GM12878 (cell line): ENCODE data around the gene FAM187B. TPM values are rescaled to one million over a fixed set of nuclear protein-coding genes. Genes with fewer than 3 reads are reported as not detected.

ENCODE experiments used
- CBFB ChIP-seq: IDR thresholded peaks from 2 replicates; pipeline ENCODE4 v1.6.1; 2016; ENCODE audit warnings: antibody characterized with exemption, low read depth
- E2F8 ChIP-seq: fragments of 450-650 bp; IDR thresholded peaks from 2 replicates; pipeline ENCODE4 v1.6.1; 2018; ENCODE audit warnings: mild to moderate bottlenecking, low read depth, moderate library complexity; ENCODE audit not compliant: partially characterized antibody
- HDAC2 ChIP-seq: fragments of 200-600 bp; sonication (generic); IDR thresholded peaks from 2 replicates; pipeline ENCODE4 v1.6.1; 2017
- HDAC6 ChIP-seq: fragments of 200-600 bp; sonication (generic); IDR thresholded peaks from one replicate; pipeline ENCODE4 v1.8.0; 2017; ENCODE audit warnings: antibody characterized with exemption; ENCODE audit not compliant: unreplicated experiment
- MEF2B ChIP-seq: fragments of 450-650 bp; IDR thresholded peaks from 2 replicates; pipeline ENCODE4 v1.6.1; 2018; ENCODE audit warnings: mild to moderate bottlenecking, moderate library complexity; ENCODE audit not compliant: partially characterized antibody, poor library complexity, severe bottlenecking
- MYC ChIP-seq: IDR thresholded peaks from 2 replicates; pipeline ENCODE4 v1.6.1; 2011; ENCODE audit warnings: mild to moderate bottlenecking, low read length, moderate library complexity, inconsistent platforms; ENCODE audit not compliant: insufficient read depth, insufficient replicate concordance, insufficient read length, severe bottlenecking
- NFXL1 ChIP-seq: fragments of 450-650 bp; IDR thresholded peaks from 2 replicates; pipeline ENCODE4 v1.6.1; 2017; ENCODE audit warnings: antibody characterized with exemption, mild to moderate bottlenecking, borderline replicate concordance
- NFYB ChIP-seq: IDR thresholded peaks from 2 replicates; pipeline ENCODE4 v1.6.1; 2011; ENCODE audit warnings: low read depth, mild to moderate bottlenecking, low read length, improper control_type of control experiment, moderate library complexity; ENCODE audit not compliant: insufficient read depth
- NRF1 ChIP-seq: conservative IDR thresholded peaks from 2 replicates; pipeline ENCODE4 v1.6.1; 2011; ENCODE audit warnings: mild to moderate bottlenecking, low read depth, low read length, improper control_type of control experiment
- RAD21 ChIP-seq: IDR thresholded peaks from 2 replicates; pipeline ENCODE4 v1.6.1; 2011; ENCODE audit warnings: mild to moderate bottlenecking, low read depth, low read length, moderate library complexity; ENCODE audit not compliant: insufficient read depth
- SMAD5 ChIP-seq: IDR thresholded peaks from 2 replicates; pipeline ENCODE4 v1.6.1; 2016; ENCODE audit warnings: antibody characterized with exemption, low read depth
- YY1 ChIP-seq: IDR thresholded peaks from 2 replicates; pipeline ENCODE4 v1.6.1; 2011; ENCODE audit warnings: low read depth, mild to moderate bottlenecking, low read length
- ZBTB40 ChIP-seq: fragments of 450-650 bp; IDR thresholded peaks from 2 replicates; pipeline ENCODE4 v1.6.1; 2016; ENCODE audit warnings: mild to moderate bottlenecking, moderate library complexity, borderline replicate concordance
- ZNF217 ChIP-seq: fragments of 450-650 bp; IDR thresholded peaks from 2 replicates; pipeline ENCODE4 v1.6.1; 2017; ENCODE audit warnings: antibody characterized with exemption, mild to moderate bottlenecking
- polyA plus RNA-seq, 11 experiments: library from polyadenylated mRNA; depleted of rRNA in 4 of 11; unstranded in 6 of 11; stranded (reverse) in 5 of 11; fragments of >200 nt; fragmentation: Nextera tagmentation in 4 of 11; fragmentation: Illumina TruSeq in 1 of 11; extraction: Ambion mirVana in 4 of 11; extraction: Trizol in 1 of 11; gene quantifications; 1 replicate in 1 of 11; 2 replicates in 10 of 11; pipeline versions ENCODE4 v1.2.1 to v1.2.3, GENCODE V29; 2011 to 2016; ENCODE audit warnings: inconsistent platforms in 2 of 11, missing spikeins in 2 of 11, low read depth in 1 of 11
- total RNA-seq, 4 experiments: library from RNA; depleted of rRNA in 3 of 4; stranded (reverse); fragments of >200 nt in 3 of 4; fragmentation: Illumina TruSeq in 1 of 4; extraction: Trizol in 1 of 4; gene quantifications; 2 replicates each; pipeline versions ENCODE4 v1.2.1 to v1.2.3, GENCODE V29; 2013 to 2021
- TF ChIP-seq, protein P1 (sequence below): IDR thresholded peaks from 2 replicates; pipeline ENCODE4 v1.6.1; 2011; ENCODE audit warnings: borderline replicate concordance, low read depth, mild to moderate bottlenecking, moderate library complexity, low read length; ENCODE audit not compliant: insufficient read depth, poor library complexity, severe bottlenecking
- TF ChIP-seq, protein P2 (sequence below): fragments of 450-650 bp; IDR thresholded peaks from 2 replicates; pipeline ENCODE4 v1.6.1; 2016; ENCODE audit warnings: mild to moderate bottlenecking
- TF ChIP-seq, protein P3 (sequence below): fragments of 450-650 bp; conservative IDR thresholded peaks from 2 replicates; pipeline ENCODE4 v1.6.1; 2017; ENCODE audit warnings: mild to moderate bottlenecking, moderate library complexity

The FAM187B gene
- total and polyA plus RNA-seq, 10 of the 15 experiments (the other 5 are each of a cell fraction or from before 2014, with no cell fraction given), result 0.05 TPM; not detected in 9

GRCh38 chr19:35267818-35268535 is 39.4 kb upstream of the FAM187B start (continued):
- TF ChIP-seq, protein P1, sequence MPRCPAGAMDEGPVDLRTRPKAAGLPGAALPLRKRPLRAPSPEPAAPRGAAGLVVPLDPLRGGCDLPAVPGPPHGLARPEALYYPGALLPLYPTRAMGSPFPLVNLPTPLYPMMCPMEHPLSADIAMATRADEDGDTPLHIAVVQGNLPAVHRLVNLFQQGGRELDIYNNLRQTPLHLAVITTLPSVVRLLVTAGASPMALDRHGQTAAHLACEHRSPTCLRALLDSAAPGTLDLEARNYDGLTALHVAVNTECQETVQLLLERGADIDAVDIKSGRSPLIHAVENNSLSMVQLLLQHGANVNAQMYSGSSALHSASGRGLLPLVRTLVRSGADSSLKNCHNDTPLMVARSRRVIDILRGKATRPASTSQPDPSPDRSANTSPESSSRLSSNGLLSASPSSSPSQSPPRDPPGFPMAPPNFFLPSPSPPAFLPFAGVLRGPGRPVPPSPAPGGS, result peak; percentile 45
- no peak for TF ChIP-seq ZNF217
- no peak for TF ChIP-seq NFYB
- no peak for TF ChIP-seq E2F8
- no peak for TF ChIP-seq SMAD5
- no peak for TF ChIP-seq HDAC2
- TF ChIP-seq NRF1, result peak; percentile 64
- TF ChIP-seq, protein P2, sequence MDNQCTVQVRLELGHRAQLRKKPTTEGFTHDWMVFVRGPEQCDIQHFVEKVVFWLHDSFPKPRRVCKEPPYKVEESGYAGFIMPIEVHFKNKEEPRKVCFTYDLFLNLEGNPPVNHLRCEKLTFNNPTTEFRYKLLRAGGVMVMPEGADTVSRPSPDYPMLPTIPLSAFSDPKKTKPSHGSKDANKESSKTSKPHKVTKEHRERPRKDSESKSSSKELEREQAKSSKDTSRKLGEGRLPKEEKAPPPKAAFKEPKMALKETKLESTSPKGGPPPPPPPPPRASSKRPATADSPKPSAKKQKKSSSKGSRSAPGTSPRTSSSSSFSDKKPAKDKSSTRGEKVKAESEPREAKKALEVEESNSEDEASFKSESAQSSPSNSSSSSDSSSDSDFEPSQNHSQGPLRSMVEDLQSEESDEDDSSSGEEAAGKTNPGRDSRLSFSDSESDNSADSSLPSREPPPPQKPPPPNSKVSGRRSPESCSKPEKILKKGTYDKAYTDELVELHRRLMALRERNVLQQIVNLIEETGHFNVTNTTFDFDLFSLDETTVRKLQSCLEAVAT, result 0 out of 2 replicates have a peak, but pooled peaks have one; percentile 43
- TF ChIP-seq, protein P3, sequence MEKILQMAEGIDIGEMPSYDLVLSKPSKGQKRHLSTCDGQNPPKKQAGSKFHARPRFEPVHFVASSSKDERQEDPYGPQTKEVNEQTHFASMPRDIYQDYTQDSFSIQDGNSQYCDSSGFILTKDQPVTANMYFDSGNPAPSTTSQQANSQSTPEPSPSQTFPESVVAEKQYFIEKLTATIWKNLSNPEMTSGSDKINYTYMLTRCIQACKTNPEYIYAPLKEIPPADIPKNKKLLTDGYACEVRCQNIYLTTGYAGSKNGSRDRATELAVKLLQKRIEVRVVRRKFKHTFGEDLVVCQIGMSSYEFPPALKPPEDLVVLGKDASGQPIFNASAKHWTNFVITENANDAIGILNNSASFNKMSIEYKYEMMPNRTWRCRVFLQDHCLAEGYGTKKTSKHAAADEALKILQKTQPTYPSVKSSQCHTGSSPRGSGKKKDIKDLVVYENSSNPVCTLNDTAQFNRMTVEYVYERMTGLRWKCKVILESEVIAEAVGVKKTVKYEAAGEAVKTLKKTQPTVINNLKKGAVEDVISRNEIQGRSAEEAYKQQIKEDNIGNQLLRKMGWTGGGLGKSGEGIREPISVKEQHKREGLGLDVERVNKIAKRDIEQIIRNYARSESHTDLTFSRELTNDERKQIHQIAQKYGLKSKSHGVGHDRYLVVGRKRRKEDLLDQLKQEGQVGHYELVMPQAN, result 0 out of 2 replicates have a peak, but pooled peaks have one; percentile 28
- no peak for TF ChIP-seq ZBTB40
- TF ChIP-seq YY1, result no peak
- no peak for TF ChIP-seq NFXL1
- no peak for TF ChIP-seq HDAC6
- no peak for TF ChIP-seq CBFB
- TF ChIP-seq MEF2B, result no peak
- TF ChIP-seq RAD21, result no peak
- no peak for TF ChIP-seq MYC
